Stimulated activated CD8-positive, alpha-beta memory T cell treated with anti-CD3 and anti-CD28 coated beads, Interleukin-7, amount 100 ng/mL, for 1 hour (primary cell): ENCODE results near the gene BNIP5.
A peak's percentile ranks its signal among the peaks of the same experiment; 100 is the strongest.
"Not testable (repeated sequence)": the region's sequence is repeated elsewhere in the genome, so short reads cannot be mapped to it uniquely, and the experiment has no call there.

Experiments used
- DNase-seq, 2 donors: peaks; one replicate each; pipeline ENCODE4 v3.0.0-alpha.2; 2020; ENCODE audit warnings: low read depth in 2 of 2

The BNIP5 gene

GRCh38 chr6:36343109-36343680, 6.5 kb upstream of the BNIP5 start:
- DNase-seq = no peak

DNA sequence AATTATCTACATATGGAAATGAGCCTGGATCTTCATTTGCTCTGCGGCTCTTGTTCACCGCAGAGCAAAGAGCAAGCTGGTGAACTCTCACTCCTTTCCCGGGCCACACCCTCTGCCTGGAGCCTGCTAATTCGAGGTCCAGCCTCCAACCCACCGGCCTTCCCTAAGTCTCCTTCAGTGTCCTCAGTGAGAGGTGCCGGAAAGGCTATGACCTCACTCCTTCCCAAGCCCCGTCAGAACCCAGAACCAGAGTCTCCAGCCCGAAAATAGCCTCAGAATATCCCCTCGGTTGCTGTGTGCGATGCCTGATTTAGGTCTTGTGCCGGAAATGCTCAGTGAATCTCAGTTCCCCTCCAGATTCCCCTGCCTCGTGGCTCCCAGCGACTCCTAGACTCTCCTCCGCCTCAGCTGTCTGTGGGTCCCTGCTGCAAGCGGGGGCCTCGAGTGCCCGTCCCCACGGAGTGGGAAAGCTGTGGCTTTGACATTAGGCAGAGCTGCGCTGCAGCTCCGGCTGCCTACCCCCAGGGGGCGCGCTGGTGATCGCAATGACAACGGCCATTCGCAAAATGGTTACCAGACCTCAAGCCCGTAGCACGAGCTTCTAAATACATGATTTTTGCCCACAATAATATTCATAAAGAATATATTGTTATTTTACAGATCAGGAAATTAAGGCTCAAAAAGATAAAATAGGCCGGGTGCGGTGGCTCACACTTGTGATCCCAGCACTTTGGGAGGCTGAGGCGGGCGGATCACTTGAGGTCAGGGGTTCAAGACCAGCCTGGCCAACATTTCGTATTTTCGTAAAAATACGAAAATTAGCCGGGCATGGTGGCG, 4.1 kb upstream of the BNIP5 start:
- peak; percentile 32 to 47 for DNase-seq

DNA sequence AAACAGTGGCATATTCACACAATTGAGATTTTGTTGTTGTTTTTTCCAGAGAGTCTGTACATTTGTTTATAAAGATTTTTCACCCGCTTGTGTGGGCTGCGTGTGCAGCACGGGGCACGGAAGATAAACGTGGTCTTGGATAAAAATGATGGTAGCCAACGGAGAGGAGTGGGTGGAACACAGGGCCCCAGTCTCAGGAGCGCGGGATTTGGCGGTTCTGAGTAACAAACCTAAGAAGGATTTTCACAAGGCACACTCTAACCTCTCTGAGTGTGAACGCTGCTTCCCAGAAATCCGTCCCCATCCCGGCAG, 3.6 kb upstream of the BNIP5 start:
- DNase-seq = no peak

DNA sequence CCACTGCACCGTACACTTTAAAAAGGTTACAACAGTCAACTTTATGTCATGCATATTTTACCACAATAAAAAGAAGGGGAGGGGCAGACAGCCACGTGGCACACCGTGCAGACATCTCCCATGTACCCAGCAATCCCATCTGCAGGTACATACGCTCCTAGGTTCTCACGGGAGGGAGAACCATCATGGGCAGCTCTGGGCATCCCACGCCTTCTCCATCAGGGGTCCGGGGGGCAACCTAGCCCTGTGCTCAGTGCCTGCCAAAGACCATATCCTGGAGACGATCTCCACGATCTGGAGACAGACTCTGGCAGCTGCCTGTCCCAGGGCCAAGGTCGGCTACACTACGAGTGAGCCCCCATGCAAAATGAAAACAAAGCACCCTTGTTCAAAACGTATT, 2.5 kb upstream of the BNIP5 start:
- no peak for DNase-seq

GRCh38 chr6:36338223-36338622, 1.5 kb upstream of the BNIP5 start:
- not testable (repeated sequence) for DNase-seq

DNA sequence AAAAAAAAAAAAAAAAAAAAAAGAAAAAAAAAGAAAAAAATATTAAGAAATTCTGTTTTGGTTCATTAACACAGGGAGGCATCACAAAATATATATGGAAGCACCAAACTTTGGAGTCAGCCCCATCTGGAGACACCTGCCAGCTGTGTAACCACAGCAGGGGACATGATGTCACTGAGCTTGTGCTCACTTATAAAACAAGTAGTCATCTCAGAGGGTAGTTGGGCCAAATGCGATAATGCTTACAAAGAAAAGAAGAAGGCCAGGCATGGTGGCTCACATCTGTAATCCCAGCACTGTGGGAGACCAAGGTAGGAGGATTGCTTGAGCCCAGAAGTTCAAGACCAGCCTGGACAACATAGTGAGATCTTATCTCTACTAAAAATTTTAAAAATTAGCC, 1.1 kb upstream of the BNIP5 start:
- no peak for DNase-seq

DNA sequence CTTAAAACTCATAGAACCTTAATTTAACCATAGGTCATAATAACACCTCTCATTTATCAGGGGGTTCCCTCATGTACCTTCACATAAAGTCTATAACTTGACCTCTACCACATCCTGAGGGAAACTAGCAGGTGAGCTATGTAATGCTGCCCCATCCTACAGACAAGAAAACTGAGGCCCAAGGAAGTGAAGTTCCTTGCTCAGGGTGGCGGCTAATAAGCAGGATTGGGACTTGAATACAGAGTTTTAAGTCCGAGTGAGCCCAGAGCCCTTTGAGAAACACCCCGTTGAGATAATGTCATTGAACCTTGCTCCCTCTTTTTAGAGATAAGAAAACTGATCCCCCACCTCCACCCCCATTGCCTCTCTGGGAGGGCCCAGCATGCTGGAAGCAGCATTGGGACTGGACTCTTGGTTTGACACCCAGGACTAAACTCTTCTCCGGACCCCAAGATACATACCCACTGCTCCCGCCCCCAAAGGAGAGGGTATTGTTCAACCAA, 429 bp downstream of the BNIP5 start:
- DNase-seq = no peak

DNA sequence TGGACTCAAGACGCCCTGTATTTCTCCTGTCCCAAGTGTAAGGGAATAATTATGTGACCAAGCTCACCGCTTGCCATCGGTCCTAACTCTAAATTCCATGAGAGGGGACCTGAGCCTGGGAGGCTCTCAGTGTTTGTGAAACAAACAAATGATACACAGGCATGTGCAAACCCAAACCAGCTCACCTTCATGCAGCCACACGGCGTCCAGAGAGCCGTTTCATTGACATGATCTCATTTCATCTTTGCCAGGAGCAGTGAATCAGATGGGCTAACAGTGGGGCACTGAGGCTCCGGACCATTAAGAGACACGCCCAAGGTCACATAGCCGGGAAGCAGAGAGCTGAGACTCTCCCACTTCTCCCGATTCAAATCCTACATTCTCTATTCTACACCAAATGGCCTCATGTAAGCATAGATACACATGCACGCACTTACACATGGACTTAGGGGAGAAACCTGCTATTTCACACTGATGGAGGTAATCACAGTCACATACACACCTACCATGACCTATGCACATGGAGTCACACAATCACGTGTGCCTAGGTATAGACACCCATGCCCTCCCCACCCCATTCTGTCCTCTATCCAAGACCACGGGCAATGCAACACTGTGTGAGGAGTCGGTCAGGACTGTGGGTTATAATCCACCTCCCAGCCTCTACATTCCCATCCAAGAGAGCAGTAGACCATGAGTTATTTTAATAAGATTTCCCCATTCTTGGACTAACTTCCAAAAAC, 1.1 kb downstream of the BNIP5 start:
- DNase-seq = no peak

- DNase-seq = no peak
These were observed 1.7 kb downstream of the BNIP5 start for GRCh38 chr6:36334832-36335459.

DNA sequence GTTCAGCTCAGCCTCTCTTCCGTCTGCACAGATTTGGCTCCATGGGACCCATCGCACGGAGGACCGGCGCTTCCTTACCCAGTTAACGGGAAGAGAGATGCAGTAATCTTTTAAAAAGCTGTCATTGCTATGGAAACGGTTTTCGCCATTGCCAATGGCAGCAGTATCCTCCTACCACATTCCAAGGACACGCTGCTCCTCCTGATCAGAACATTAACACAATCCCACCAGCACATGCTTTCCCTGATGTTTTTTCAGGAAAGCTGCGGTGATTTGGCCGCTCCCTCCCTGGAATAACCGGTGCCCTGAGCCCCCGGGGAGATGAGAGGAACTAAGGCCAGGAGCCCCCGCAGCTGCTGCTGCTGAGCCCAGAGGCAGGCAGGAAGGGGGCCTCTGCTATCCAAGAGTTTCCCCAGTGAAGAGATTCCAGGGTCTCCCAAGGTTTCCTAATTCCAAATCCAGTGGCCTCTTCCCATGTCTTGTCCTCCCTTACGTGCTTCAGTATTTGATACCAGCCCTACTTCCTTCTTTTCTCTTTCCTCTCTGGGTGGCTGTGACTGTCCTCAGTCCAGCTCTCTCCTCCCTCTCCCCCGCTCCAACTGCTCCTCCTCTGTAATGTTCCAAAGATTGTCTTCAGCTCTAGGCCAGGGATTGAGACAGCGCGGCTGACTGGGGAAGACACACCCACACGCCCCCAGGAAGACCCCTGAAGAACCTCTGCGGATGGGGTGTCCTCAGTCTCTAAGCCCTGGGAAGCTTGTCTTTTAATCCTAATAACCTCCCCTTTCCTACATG, 2.6 kb downstream of the BNIP5 start:
- DNase-seq = no peak

DNA sequence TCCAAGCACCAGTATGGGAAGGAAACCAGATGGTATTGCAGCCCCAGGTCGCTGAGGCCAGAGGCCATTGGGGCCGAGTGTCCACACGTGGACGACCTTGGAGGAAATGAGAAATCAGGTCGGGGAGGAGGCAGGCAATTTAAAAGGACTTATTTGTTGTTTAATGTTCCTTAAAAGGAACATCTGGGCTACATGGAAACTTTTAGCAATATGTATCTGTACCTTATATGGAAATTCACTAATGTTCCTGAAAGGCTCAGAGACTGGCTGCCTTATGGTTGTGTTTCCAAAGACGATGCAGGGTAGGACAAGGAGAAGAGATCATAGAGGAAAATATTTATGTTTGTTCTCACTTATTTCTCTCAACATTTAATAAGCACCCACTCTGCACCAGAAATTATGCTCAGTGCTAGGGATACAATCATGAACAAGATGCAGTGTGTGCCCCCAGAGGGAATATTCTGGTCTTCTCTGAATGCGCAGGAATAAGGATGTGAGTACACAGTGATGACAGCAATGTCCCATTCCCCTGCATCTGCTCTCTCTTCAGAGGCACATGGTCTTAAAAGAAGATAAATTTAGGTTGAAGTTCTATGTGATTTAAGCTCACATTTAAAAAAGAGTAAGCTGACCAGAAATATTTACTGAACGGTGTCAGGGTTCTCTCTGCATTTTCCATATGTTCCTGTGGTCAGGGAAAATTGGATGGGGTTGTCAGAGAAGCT, 3.4 kb downstream of the BNIP5 start:
- DNase-seq = no peak

GRCh38 chr6:36331381-36331780, 5.3 kb downstream of the BNIP5 start:
- no peak for DNase-seq

DNA sequence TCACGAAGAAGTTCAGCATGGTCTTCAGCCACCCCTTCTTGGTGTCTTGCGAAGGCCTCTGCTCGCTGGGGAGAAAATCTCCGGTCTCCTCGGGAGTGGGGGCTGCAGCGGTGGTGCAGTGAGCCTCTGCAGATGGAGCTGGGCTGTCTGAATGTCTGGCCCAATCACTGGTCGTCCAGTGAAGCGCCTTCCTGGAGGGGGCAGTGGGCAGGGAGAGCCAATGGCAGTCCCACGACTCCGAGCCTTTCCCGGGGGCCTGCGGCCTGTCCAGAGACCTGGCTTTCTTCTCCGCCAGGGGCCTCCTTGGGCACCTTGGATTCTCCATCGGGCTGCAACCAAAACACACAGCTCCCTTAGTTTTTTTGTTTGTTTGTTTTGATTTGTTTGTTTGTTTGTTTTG, 6.3 kb downstream of the BNIP5 start:
- no peak for DNase-seq

GRCh38 chr6:36329798-36330291, 6.8 kb downstream of the BNIP5 start:
- no peak for DNase-seq

DNA sequence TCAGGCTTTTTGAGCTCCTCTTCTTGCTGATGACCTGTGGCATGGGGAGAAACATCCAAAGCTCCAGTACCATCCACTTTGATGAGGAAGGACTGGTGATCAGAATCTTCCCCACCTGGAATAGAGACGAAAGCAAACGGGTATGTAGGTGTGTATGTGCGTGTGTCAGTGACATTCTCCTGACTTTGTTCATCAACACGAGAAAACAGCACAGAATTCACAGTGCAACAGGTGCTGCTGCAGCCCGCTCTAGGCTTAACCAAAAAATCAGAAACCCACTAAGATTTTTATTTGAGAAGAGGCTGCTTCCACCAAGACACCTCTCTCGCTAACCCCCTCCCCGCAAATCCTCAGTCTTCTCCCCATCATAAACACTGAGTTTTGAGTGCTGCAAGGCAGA, 8.1 kb downstream of the BNIP5 start:
- DNase-seq = no peak

DNA sequence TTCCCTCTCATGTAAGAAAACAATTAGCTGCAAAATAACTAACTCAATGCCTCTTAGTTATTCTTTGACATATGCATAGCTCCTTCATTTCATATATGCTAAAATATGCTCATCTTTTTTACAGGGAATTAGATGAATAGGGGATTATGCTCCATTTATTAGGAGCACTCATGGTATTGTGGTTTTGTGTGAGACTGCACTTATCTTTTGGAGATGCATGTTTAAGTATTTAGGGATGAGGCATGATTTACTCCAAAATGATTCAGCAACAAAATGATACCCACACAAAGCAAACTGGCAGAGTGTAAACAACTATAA, 8.8 kb downstream of the BNIP5 start:
- DNase-seq = no peak

DNA sequence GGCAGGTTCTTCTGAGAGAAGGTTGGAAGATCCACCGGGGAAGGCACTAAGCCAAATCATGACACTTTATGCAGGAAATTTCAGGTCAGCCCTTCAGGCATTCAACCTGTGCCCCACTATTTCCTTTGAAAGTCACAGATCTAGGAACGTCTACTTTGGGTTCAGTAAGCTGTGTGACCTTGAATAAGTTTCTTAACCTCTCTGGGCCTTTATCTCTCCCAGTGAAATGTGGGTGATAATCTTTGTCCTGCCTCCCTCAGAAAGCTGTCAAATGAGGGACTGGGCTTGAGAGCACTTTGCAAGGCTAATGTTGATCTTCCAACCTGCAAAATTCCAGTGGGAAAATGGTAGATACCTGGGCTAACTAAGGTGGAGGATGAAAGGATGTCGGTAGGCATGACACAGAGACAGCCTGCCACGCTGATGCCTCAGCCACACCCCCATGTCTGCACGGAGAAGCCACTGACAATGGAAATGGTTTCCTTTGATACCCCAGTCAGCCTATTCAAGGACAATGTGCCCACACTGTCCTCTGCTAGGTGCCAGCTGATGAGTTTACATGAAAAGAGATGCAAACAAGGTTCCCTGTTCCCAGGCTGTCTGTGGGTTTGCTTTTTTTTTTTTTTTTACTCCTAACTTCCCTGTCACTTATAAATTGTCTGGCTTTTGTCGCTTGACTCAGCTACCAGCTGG, 9.3 kb downstream of the BNIP5 start:
- DNase-seq = no peak

GRCh38 chr6:36326356-36326995, 10.2 kb downstream of the BNIP5 start:
- DNase-seq = no peak

GRCh38 chr6:36324715-36325114, 12.0 kb downstream of the BNIP5 start:
- no peak for DNase-seq

DNA sequence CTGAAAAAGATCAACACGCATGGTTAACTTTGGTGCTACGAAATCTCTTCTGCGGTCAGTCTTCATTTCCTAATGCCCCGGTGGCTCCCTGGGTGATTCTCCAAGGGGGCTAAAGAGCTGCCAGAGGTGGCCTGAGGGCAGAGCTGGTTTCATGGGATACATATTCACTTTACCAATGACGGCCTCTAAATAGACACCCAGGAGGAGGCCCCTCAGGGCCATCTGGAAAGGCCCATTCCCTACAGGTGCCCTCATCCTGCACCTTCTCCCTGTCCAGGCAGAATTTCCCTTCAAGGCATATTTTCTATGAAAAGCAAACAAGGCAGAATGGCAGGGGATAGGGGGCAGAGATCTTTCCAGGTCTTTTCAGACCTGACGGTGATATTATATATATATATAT, 12.5 kb downstream of the BNIP5 start:
- DNase-seq = no peak
